HL-60 (cell line): ENCODE results near the gene SCYL1.

Source experiments
- CTCF ChIP-seq: IDR thresholded peaks from one replicate; pipeline ENCODE4 v1.5.1; 2011; ENCODE audit warnings: low read length, control low read depth, inconsistent platforms; ENCODE audit not compliant: insufficient read depth
- POLR2AphosphoS5 ChIP-seq: IDR thresholded peaks from 2 replicates; pipeline ENCODE4 v1.6.1; 2012; ENCODE audit warnings: low read depth
- REST ChIP-seq: IDR thresholded peaks from 2 replicates; pipeline ENCODE4 v1.6.1; 2012; ENCODE audit warnings: low read depth; ENCODE audit not compliant: insufficient replicate concordance
- SPI1 ChIP-seq: IDR thresholded peaks from 2 replicates; pipeline ENCODE4 v1.6.1; 2012; ENCODE audit warnings: low read depth, mild to moderate bottlenecking, borderline replicate concordance

- TF ChIP-seq CTCF (no peak), POLR2AphosphoS5 (no peak), REST (no peak), SPI1 (no peak)
Measured at GRCh38 chr11:65493367-65494176, 31.3 kb upstream of the SCYL1 start.
